Gastrocnemius medialis (tissue), 4 donors: Measurements from ENCODE around the gene MTA1. TPM values are rescaled to one million over a fixed set of nuclear protein-coding genes. Genes with fewer than 3 reads are reported as not detected.

Experiments
- ATAC-seq, 2 donors: fragments of 150-250 bp; one replicate each; pipeline ENCODE4 v1.9.1; 2016
- DNase-seq, 2 donors: peaks; one replicate each; pipeline ENCODE4 v3.0.0-alpha.2; 2019
- H3K27ac ChIP-seq, 4 donors: fragments of 200-600 bp; sonication (generic); 1 replicate in 1 of 4; 2 replicates in 3 of 4; pipeline ENCODE4 v1.5.1; 2016 to 2018; ENCODE audit warnings: mild to moderate bottlenecking in 2 of 4, moderate library complexity in 1 of 4
- H3K27me3 ChIP-seq, 3 donors: fragments of 200-600 bp; sonication (generic) in 2 of 3; 1 replicate in 1 of 3; 2 replicates in 2 of 3; pipeline versions ENCODE4 v1.5.1 to v1.6.0; 2016 to 2019; ENCODE audit warnings: mild to moderate bottlenecking in 1 of 3, moderate library complexity in 1 of 3
- H3K36me3 ChIP-seq, 2 donors: fragments of 200-600 bp; sonication (generic) in 1 of 2; one replicate each; pipeline ENCODE4 v1.5.1; 2017 to 2018
- H3K4me1 ChIP-seq, 2 donors: fragments of 200-600 bp; sonication (generic) in 1 of 2; one replicate each; pipeline ENCODE4 v1.5.1; 2016 to 2017; ENCODE audit warnings: mild to moderate bottlenecking in 2 of 2
- H3K4me3 ChIP-seq, 4 donors: fragments of 200-600 bp; sonication (generic) in 3 of 4; 1 replicate in 1 of 4; 2 replicates in 3 of 4; pipeline ENCODE4 v1.5.1; 2016 to 2019; ENCODE audit warnings: mild to moderate bottlenecking in 2 of 4
- H3K9me3 ChIP-seq, 3 donors: fragments of 200-600 bp; sonication (generic) in 2 of 3; 1 replicate in 1 of 3; 2 replicates in 2 of 3; pipeline ENCODE4 v1.5.1; 2016 to 2019
- CTCF ChIP-seq, 5 experiments: fragments of 450-650 bp in 3 of 5; fragments of 200-600 bp in 2 of 5; sonication (generic) in 2 of 5; IDR thresholded peaks in 4 of 5; conservative IDR thresholded peaks in 1 of 5; 1 replicate in 4 of 5; 2 replicates in 1 of 5; pipeline ENCODE4 v1.5.1; 2016 to 2019; ENCODE audit warnings: antibody characterized with exemption in 5 of 5, mild to moderate bottlenecking in 3 of 5, moderate library complexity in 3 of 5
- POLR2A ChIP-seq, 2 donors: fragments of 450-650 bp; IDR thresholded peaks; one replicate each; pipeline ENCODE4 v1.6.1; 2017; ENCODE audit warnings: antibody characterized with exemption in 2 of 2, mild to moderate bottlenecking in 2 of 2, moderate library complexity in 2 of 2
- in situ Hi-C, 4 donors: fragments of 200-750 bp; cut with MboI; loops; one replicate each; pipeline versions ENCODE4 v1.15.0 to v1.8.0; 2017; ENCODE audit warnings: low sequenced_read_pairs in 4 of 4
- intact Hi-C: fragments of 100-400 bp; cut with DNase I; formaldehyde crosslinking; loops from one replicate; pipeline ENCODE4 v1.15.1; 2023; ENCODE audit warnings: low total_unique reads
- total RNA-seq, 4 donors: library from RNA; depleted of rRNA; stranded (reverse); fragments of >200 nt; gene quantifications; one replicate each; pipeline versions ENCODE4 v1.1.0 to v1.2.3, GENCODE V29; 2016

MTA1 gene
- total RNA-seq, 4 donors from 2014 or later, result 18.2 to 30.8 (median 28.2) TPM

- Histone ChIP-seq H3K9me3 (no peaks in the 10 kb centered on the region), H3K4me3 (no peak overlapping the region), H3K4me1 (peaks cover 3 to 12% of the 10 kb centered on the region in 2 donors), H3K27me3 (no peaks in the 10 kb centered on the region), H3K27ac (peak overlapping the region in 3 of 4 donors; percentile 7 to 51 (median 18)), H3K36me3 (no peaks in the 10 kb centered on the region)
- no peak for TF ChIP-seq POLR2A (IDR thresholded peaks at IDR 0.05)
- TF ChIP-seq CTCF (IDR thresholded peaks at IDR 0.05 in 4 of 5, conservative IDR thresholded peaks at IDR 0.05 in 1 of 5), result no peak
- intact Hi-C loops, result no loop called here
- DNase-seq (no peak), ATAC-seq (peak in 1 of 2 donors; percentile 30)
- in situ Hi-C loops, result no loop called here
These were observed 10.4 kb downstream of the MTA1 start for GRCh38 chr14:105430042-105430441.

- ATAC-seq (no peak), DNase-seq (no peak)
- in situ Hi-C loops (no loop called here), intact Hi-C loops (no loop called here)
- H3K27me3 ChIP-seq, result no peaks in the 10 kb centered on the region
- H3K36me3 ChIP-seq, result no peaks in the 10 kb centered on the region
- no peak overlapping the region for H3K4me3 ChIP-seq
- H3K4me1 ChIP-seq, result peaks cover 3 to 12% of the 10 kb centered on the region in 2 donors
- TF ChIP-seq CTCF (IDR thresholded peaks at IDR 0.05 in 4 of 5, conservative IDR thresholded peaks at IDR 0.05 in 1 of 5) (no peak), POLR2A (IDR thresholded peaks at IDR 0.05) (no peak)
- peak overlapping the region; percentile 5 to 51 (median 22) for H3K27ac ChIP-seq
- H3K9me3 ChIP-seq, result no peaks in the 10 kb centered on the region
These were observed 10.9 kb downstream of the MTA1 start for GRCh38 chr14:105430565-105430964.

- Histone ChIP-seq H3K4me1 (peaks cover 3 to 12% of the 10 kb centered on the region in 2 donors), H3K27ac (peak overlapping the region in 2 of 4 donors; percentile 37 to 51), H3K9me3 (no peaks in the 10 kb centered on the region), H3K27me3 (no peaks in the 10 kb centered on the region), H3K36me3 (no peaks in the 10 kb centered on the region), H3K4me3 (no peak overlapping the region)
- ATAC-seq (no peak), DNase-seq (no peak)
- no peak for TF ChIP-seq POLR2A (IDR thresholded peaks at IDR 0.05)
- no peak for TF ChIP-seq CTCF (IDR thresholded peaks at IDR 0.05 in 4 of 5, conservative IDR thresholded peaks at IDR 0.05 in 1 of 5)
- intact Hi-C loops, result no loop called here
- in situ Hi-C loops, result no loop called here
These were observed 11.6 kb downstream of the MTA1 start for GRCh38 chr14:105431256-105431655.

GRCh38 chr14:105432657-105433056, 13.0 kb downstream of the MTA1 start:
- Histone ChIP-seq H3K9me3 (no peaks in the 10 kb centered on the region), H3K4me3 (no peak overlapping the region), H3K4me1 (peaks cover 3 to 12% of the 10 kb centered on the region in 2 donors), H3K27ac (no peak overlapping the region), H3K27me3 (no peaks in the 10 kb centered on the region), H3K36me3 (no peaks in the 10 kb centered on the region)
- ATAC-seq, result no peak
- no peak for TF ChIP-seq CTCF (IDR thresholded peaks at IDR 0.05 in 4 of 5, conservative IDR thresholded peaks at IDR 0.05 in 1 of 5)
- no peak for TF ChIP-seq POLR2A (IDR thresholded peaks at IDR 0.05)
- no peak for DNase-seq
- in situ Hi-C loops (no loop called here), intact Hi-C loops (no loop called here)

GRCh38 chr14:105433161-105433605, 13.6 kb downstream of the MTA1 start:
- DNase-seq (no peak), ATAC-seq (no peak)
- Histone ChIP-seq H3K27me3 (no peaks in the 10 kb centered on the region), H3K9me3 (no peaks in the 10 kb centered on the region), H3K36me3 (no peaks in the 10 kb centered on the region), H3K27ac (no peak overlapping the region), H3K4me1 (peaks cover 3 to 12% of the 10 kb centered on the region in 2 donors), H3K4me3 (no peak overlapping the region)
- intact Hi-C loops (no loop called here), in situ Hi-C loops (no loop called here)
- TF ChIP-seq CTCF (IDR thresholded peaks at IDR 0.05 in 4 of 5, conservative IDR thresholded peaks at IDR 0.05 in 1 of 5) (no peak), POLR2A (IDR thresholded peaks at IDR 0.05) (no peak)
